LNCaP clone FGC (cell line): ENCODE data around the gene APOA4.
"Not testable (repeated sequence)": the region's sequence is repeated elsewhere in the genome, so short reads cannot be mapped to it uniquely, and the experiment has no call there.

Experiments used
- DNase-seq: peaks from one replicate; pipeline ENCODE4 v3.0.0-alpha.2; 2011; ENCODE audit warnings: low read depth
- H3K4me3 ChIP-seq: 2 replicates; pipeline ENCODE4 v1.5.1; 2011; ENCODE audit warnings: mild to moderate bottlenecking, low read depth, low read length, control low read depth
- TF ChIP-seq, protein P1 (sequence below): IDR thresholded peaks from 2 replicates; pipeline ENCODE4 v1.5.1; 2012; ENCODE audit warnings: mild to moderate bottlenecking; ENCODE audit not compliant: control insufficient read depth, insufficient read depth; ENCODE audit errors: extremely low read depth

APOA4 gene

DNA sequence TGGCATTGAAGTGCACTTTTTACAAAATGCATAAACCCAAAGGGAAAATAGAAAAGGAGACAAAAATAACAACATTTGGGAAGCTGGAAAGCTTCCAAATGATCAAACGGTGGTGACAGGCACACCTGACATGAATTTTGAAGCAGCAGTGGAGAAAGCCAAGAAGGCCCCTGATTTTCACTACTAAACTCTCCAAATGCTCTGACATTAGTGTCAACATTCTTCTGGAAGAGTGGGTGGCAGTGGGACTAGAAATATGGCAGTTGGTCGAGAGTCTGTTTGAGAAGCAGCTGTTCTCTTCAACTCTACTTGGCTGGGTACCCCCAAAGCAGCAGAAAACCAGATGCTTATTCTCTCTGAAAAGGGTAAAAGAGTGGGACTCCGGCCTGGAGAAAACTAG lies 19.1 kb downstream of the APOA4 start:
- no peak for DNase-seq
- TF ChIP-seq, protein P1, sequence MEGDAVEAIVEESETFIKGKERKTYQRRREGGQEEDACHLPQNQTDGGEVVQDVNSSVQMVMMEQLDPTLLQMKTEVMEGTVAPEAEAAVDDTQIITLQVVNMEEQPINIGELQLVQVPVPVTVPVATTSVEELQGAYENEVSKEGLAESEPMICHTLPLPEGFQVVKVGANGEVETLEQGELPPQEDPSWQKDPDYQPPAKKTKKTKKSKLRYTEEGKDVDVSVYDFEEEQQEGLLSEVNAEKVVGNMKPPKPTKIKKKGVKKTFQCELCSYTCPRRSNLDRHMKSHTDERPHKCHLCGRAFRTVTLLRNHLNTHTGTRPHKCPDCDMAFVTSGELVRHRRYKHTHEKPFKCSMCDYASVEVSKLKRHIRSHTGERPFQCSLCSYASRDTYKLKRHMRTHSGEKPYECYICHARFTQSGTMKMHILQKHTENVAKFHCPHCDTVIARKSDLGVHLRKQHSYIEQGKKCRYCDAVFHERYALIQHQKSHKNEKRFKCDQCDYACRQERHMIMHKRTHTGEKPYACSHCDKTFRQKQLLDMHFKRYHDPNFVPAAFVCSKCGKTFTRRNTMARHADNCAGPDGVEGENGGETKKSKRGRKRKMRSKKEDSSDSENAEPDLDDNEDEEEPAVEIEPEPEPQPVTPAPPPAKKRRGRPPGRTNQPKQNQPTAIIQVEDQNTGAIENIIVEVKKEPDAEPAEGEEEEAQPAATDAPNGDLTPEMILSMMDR: no peak
- no peak overlapping the region for H3K4me3 ChIP-seq

DNA sequence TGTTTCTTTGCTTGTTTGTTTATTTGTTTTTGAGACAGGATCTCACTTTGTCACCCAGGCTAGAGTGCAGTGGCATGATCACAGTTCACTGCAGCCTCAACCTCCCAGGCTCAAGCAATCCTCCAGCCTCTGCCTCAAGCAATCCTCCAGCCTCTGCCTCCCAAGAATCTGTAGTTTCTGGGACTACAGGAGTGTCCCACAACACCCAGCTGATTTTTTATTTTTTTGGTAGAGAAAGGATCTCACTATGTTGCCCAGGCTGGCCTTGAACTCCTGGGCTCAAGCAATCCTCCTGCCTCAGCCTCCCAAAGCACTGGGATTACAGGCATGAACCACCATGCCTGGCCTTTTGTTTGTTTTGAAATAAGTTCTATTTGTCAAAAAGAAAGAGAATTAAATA lies 21.4 kb downstream of the APOA4 start:
- not testable (repeated sequence) for DNase-seq, H3K4me3 ChIP-seq

DNA sequence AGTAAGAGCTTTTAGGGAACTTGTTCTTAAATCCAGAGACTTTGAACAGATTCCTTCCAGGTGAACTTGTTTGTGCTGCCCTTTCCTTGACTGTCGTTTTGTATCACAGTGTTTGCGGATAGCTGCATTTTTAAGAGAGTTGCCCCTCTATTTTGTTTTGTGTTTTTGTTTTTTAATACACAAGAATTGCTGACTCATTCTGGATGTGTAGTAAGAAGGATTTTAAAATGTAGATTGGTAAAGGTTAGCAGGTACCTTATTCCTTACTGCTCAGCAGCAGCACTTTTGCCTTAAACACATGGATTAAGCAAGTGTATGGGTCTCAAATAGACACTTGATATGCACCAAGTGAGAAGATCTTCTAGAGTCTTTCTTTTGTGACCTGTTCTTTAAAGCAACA lies 22.5 kb downstream of the APOA4 start:
- DNase-seq: no peak
- TF ChIP-seq, protein P1: no peak
- no peak overlapping the region for H3K4me3 ChIP-seq

DNA sequence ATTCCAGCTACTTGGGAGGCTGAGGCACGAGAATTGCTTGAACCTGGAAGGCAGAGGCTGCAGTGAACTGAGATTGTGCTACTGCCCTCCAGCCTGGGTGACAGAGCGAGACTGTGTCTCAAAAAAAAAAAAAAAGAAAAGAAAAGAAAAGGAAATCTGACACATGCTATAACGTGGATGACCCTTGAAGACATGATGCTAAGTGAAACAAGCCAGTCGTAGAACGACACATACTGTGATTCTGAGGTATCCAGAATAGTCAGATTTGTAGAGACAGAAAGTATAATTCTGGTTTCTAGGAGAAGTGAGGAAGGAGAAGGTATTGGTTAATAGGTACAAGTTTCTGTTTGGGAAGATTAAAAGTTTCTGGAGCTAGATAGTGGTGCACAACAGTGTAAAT lies 24.7 kb downstream of the APOA4 start:
- TF ChIP-seq, protein P1: no peak
- no peak for DNase-seq

DNA sequence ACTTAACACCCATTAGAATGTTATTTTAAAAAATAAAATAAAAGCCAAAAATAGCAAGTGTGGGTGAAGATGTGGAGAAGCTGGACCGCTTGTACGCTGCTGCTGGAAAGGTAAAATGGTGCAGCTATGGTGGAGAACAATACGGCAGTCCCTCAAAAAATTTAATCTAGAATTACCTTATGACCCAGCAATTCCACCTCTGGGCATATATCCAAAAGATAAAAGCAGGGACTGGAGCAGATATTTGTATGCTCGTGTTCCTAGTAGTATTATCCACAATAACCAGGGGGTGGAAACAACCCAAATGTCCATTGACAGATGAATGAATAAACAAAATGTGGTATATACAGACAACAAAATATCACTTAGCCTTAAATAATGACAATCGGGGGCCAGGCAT lies 25.3 kb downstream of the APOA4 start:
- TF ChIP-seq, protein P1: no peak
- no peak overlapping the region for H3K4me3 ChIP-seq
- no peak for DNase-seq

More for the DNA sequence above, 24.7 kb downstream of the APOA4 start:
- H3K4me3 ChIP-seq: no peak overlapping the region

DNA sequence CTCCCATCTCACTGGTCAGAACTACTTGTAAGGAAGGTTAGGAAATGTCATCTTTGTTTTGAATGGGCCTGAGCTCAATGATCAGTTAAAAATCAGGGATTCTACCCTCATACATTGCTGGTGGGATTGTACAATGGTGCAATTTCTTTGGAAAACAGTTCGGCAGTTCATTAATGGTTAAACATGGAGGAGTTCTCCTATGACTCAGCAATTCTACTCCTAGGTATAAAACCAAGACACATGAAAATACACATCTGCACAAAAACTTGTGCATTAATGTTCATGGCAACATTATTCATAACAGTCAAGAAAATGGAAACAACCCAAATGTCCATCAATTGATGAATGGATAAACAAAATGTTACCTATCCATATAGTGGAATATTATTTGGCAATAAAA lies 26.6 kb downstream of the APOA4 start:
- TF ChIP-seq, protein P1: no peak
- H3K4me3 ChIP-seq: no peak overlapping the region

DNA sequence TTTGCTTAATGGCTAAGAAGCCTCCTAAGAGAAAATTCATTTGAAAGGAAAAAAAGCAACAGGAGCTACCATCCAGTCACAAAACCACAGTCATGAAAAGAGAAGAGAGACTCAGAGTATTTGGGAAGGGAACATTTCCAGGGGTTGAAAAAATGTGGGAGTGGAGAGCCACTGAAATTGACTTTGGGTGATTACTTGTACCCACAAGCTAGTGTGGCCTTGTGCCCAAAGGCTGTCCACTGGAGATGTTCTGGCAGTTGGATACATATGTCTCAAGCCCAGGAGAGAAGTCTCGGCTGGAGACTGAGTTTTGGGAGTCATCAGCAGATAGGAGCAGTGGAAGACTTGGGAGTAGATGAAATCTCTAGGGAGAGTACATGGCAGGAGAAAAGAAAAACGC lies 28.3 kb downstream of the APOA4 start:
- TF ChIP-seq, protein P1: no peak
- no peak for DNase-seq
- no peak overlapping the region for H3K4me3 ChIP-seq

More for the DNA sequence above, 26.6 kb downstream of the APOA4 start:
- no peak for DNase-seq

DNA sequence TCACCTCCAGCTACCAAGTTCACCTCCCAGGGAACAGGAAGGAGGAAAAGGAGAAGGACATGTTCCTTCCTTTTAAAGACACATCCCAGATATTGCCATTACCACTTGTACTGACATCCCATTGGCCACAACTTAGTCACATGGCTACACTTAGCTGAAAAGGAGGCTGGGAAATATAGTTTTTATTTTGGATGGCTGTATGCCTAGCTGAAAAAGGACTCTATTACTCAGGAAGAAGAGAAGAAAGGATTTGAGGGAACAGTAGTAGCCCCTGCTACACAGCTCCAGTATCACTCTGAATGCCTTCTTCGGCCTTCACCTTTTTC lies 29.4 kb downstream of the APOA4 start:
- H3K4me3 ChIP-seq: no peak overlapping the region
- DNase-seq: no peak
- TF ChIP-seq, protein P1: no peak
